ENCODE data around the gene MAFF.
A peak's percentile ranks its signal among the peaks of the same experiment; 100 is the strongest.

Gene MAFF

GRCh38 chr22:38192475-38192863 lies 9.3 kb upstream of the MAFF start:
- TF ChIP-seq CTCF (IDR thresholded peaks at IDR 0.05; ENCODE audit: low read depth, low read length), result no peak
- DNase-seq, result no peak
- peaks cover 6% of the 10 kb centered on the region for H3K4me1 ChIP-seq
- no peak overlapping the region for H3K4me3 ChIP-seq (ENCODE audit: low read depth, low read length)
- H3K9me3 ChIP-seq, result no peaks in the 10 kb centered on the region
- H3K27me3 ChIP-seq, result no peaks in the 10 kb centered on the region
- H3K36me3 ChIP-seq, result no peaks in the 10 kb centered on the region

GRCh38 chr22:38193580-38193979 lies 8.2 kb upstream of the MAFF start:
- H3K36me3 ChIP-seq, result no peaks in the 10 kb centered on the region
- TF ChIP-seq CTCF (IDR thresholded peaks at IDR 0.05; ENCODE audit: low read depth, low read length), result no peak
- no peak for DNase-seq
- H3K4me3 ChIP-seq (ENCODE audit: low read depth, low read length), result no peak overlapping the region
- peaks cover 6% of the 10 kb centered on the region for H3K4me1 ChIP-seq
- no peaks in the 10 kb centered on the region for H3K9me3 ChIP-seq
- H3K27me3 ChIP-seq, result no peaks in the 10 kb centered on the region

GRCh38 chr22:38196791-38197419 lies 4.9 kb upstream of the MAFF start:
- Histone ChIP-seq H3K9me3 (no peaks in the 10 kb centered on the region), H3K27me3 (no peaks in the 10 kb centered on the region), H3K4me1 (peaks cover 9% of the 10 kb centered on the region), H3K36me3 (no peaks in the 10 kb centered on the region), H3K4me3 (ENCODE audit: low read depth, low read length) (no peak overlapping the region)
- no peak for TF ChIP-seq CTCF (IDR thresholded peaks at IDR 0.05; ENCODE audit: low read depth, low read length)
- no peak for DNase-seq

GRCh38 chr22:38199826-38200559 lies 1.8 kb upstream of the MAFF start:
- no peak for TF ChIP-seq CTCF (IDR thresholded peaks at IDR 0.05; ENCODE audit: low read depth, low read length)
- peaks cover 9% of the 10 kb centered on the region for H3K4me1 ChIP-seq
- H3K4me3 ChIP-seq (ENCODE audit: low read depth, low read length), result no peak overlapping the region
- no peaks in the 10 kb centered on the region for H3K27me3 ChIP-seq
- H3K36me3 ChIP-seq, result no peaks in the 10 kb centered on the region
- DNase-seq, result no peak
- H3K9me3 ChIP-seq, result no peaks in the 10 kb centered on the region

- Histone ChIP-seq H3K36me3 (no peaks in the 10 kb centered on the region), H3K4me3 (ENCODE audit: low read depth, low read length) (peak overlapping the region; percentile 54), H3K4me1 (peaks cover 9% of the 10 kb centered on the region), H3K27me3 (no peaks in the 10 kb centered on the region), H3K9me3 (no peaks in the 10 kb centered on the region)
- TF ChIP-seq CTCF (IDR thresholded peaks at IDR 0.05; ENCODE audit: low read depth, low read length), result no peak
- no peak for DNase-seq
Observed at GRCh38 chr22:38201371-38201710, 453 bp upstream of the MAFF start.

- TF ChIP-seq CTCF (IDR thresholded peaks at IDR 0.05; ENCODE audit: low read depth, low read length), result no peak
Observed at GRCh38 chr22:38202437-38203089, 769 bp downstream of the MAFF start.

More at GRCh38 chr22:38202437-38203089, 769 bp downstream of the MAFF start:
- H3K4me3 ChIP-seq (ENCODE audit: low read depth, low read length), result peak overlapping the region; percentile 75
- peak; percentile 86 for DNase-seq
- no peaks in the 10 kb centered on the region for H3K27me3 ChIP-seq
- H3K36me3 ChIP-seq, result no peaks in the 10 kb centered on the region
- no peaks in the 10 kb centered on the region for H3K9me3 ChIP-seq
- H3K4me1 ChIP-seq, result peaks cover 9% of the 10 kb centered on the region

Measured in BE2C (cell line).